ENCODE measurements around the gene SKI.

SKI gene

DNA sequence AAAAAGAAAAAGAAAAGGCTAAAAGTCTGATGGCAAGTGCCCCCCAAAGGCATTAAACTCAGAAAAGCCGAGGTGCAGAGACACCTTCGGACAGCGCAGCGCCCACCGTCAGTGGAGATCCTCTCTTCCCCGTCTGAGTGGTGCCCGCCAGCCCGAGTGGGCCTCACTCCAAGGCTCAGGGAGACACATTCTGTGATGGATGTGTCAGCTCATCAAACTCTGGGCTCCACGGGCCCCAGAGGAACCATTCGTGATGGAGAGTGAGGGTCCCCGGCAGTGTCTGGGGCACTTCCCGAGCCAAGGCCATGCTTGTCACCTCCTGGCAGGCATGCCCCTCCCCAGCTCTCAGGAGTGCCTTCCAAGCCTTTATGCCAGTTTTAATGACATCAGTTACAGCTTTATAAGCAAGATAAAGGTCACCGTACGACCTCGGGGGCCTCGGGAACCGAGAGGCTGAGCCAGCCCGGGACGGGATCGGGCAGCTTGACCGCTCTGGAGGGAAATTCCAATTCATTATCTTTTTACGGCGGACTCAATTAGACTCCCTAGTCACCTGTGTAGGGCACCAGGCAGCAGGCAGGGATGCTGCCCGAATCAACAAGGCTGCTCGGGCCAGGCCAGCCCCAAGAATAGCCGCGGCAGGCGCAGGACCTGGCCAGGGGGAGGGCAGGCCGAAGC is 113.7 kb downstream of the SKI start:
- no peaks in the 10 kb centered on the region for H3K4me1 ChIP-seq
- H3K9me3 ChIP-seq = no peaks in the 10 kb centered on the region
- no peak overlapping the region for H3K4me3 ChIP-seq
- no peaks in the 10 kb centered on the region for H3K27me3 ChIP-seq (ENCODE audit: low read depth)
- DNase-seq (ENCODE audit: low spot score in 2 of 2) = no peak
- H3K36me3 ChIP-seq (replicated peaks) = no peaks in the 10 kb centered on the region
- in situ Hi-C loops (cut with MboI; ENCODE audit: low sequenced_read_pairs) = no loop called here

DNA sequence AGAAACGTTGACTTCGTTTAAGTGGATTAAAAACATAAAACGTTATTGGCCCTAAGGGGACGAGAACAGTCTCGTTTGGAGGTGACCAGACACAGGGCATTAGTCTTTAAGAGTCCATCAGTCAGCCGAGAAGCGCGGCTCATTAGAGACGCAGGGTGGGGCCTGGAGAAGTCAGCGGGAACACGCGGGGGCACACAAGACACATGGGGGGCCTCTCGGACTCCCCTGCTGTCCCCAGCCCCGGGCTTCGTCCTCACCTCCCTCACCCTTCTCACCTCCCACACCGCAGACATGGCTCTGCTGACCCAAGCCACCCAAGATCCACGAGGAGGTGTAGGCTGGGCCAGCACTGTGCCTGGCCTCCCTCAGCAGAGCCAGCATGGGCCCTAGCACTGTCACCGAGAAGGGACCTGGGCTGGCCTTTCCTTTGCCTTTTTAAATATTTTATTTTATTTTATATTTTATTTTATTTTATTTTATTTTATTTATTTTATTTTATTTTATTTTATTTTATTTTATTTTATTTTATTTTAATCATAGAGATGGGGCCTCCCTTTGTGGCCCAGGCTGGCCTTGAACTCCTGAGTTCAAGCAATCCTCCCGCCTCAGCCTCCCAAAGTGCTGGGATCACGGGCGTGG is 114.4 kb downstream of the SKI start:
- Histone ChIP-seq H3K4me1 (no peaks in the 10 kb centered on the region), H3K4me3 (no peak overlapping the region), H3K27me3 (ENCODE audit: low read depth) (no peaks in the 10 kb centered on the region), H3K36me3 (replicated peaks) (no peaks in the 10 kb centered on the region), H3K9me3 (no peaks in the 10 kb centered on the region)
- no peak for DNase-seq (ENCODE audit: low spot score in 2 of 2)
- in situ Hi-C loops (cut with MboI; ENCODE audit: low sequenced_read_pairs) = no loop called here

DNA sequence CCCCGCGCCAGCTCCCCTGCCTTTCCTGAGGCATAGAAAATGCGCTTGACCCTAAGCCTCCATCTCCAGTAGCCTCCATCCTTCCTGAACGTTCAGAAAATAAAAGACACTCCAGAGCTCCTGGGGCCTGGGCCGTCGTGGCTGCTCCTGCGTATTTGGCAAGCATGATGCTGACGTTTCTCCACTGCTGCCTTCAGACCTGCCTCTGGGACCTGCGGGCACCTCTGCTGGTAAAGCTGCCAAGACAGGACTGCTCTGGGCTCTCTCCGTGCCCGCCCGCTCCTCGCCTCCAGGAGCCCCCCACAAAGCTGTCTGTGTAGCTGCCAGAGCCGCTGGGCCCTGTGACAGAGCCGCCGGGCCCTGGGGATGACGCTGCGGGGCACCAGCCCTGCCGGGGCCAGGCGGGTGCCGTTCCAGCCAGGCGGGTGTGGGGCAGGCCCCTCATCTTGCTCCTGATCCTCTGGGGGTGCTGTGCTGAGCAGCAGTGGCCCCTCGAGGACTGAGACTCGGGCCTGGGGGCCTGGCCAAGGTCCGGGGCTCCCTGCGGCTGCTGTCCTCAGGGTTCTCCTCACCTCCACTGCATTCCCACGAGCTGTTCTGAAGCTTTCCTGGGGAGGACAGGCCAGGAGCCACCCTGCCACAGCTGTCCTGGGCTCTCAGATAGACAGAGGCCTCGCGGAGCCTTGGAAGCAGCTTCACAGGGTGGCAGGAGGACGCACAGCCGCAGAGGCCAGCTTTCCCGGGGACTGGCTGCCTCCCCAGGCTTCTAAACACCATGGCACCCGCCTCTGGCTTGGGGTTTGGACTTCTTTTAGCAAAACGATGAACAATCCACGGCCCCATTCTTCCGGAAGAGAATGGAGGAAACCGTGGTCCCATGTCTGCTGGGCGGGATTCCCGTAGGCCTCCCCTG is 115.2 kb downstream of the SKI start:
- Histone ChIP-seq H3K4me1 (no peaks in the 10 kb centered on the region), H3K36me3 (replicated peaks) (no peaks in the 10 kb centered on the region), H3K9me3 (no peaks in the 10 kb centered on the region), H3K27me3 (ENCODE audit: low read depth) (no peaks in the 10 kb centered on the region), H3K4me3 (no peak overlapping the region)
- in situ Hi-C loops (cut with MboI; ENCODE audit: low sequenced_read_pairs) = no loop called here
- DNase-seq (ENCODE audit: low spot score in 2 of 2) = no peak

DNA sequence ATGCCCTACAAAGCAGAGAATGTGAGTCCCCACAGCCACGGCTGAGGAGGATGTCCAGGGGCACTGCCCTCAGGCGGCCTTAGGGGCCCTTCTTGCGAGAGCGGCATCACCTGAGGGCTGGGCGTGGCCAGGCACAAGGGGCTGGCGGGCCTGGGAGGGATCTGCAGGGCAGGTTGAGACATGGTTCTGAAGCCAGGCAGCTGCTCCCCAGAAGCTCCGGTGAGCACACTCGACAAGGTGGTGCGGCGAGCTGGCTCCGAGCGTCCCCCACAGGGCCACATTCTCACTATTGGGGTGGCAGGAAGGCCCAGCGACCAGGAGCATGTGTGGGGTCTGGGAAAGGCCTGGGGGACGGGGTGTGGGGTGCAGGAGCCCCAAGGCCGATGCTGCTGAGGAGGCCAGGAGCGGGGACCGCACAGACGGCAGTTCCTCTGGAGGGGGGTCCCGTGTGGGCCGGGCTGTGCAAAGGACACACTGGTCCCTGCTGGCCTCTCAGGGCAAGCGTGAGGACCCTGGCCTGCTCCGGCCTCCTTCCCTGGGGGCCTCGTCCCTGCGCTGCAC is 116.1 kb downstream of the SKI start:
- no peaks in the 10 kb centered on the region for H3K9me3 ChIP-seq
- no peak overlapping the region for H3K4me3 ChIP-seq
- no peaks in the 10 kb centered on the region for H3K4me1 ChIP-seq
- in situ Hi-C loops (cut with MboI; ENCODE audit: low sequenced_read_pairs) = no loop called here
- no peaks in the 10 kb centered on the region for H3K36me3 ChIP-seq (replicated peaks)
- no peaks in the 10 kb centered on the region for H3K27me3 ChIP-seq (ENCODE audit: low read depth)
- no peak for DNase-seq (ENCODE audit: low spot score in 2 of 2)

DNA sequence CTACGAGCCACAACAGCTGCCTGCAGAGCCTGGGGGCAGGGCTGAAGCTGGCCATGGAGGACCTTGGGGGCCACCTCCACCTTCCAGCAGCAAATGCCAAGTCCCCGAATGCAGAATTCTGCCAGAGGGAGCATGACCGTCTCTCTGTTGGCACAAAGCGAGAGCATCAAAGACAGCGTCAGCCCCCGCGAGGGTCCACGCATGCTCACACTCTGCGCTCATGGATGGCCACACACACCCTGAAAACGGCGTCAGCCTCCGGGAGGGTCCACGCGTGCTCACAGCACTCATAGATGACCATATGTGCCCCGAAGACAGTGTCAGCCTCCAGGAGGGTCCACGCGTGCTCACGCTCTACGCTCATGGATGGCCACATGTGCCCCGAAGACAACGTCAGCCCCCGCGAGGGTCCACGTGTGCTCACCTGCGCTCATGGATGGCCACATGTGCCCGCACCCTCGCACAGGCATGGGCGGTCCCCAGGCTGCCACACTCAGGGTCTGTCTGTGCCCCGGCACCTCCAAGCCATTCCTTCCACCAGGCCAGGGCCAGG is 116.7 kb downstream of the SKI start:
- DNase-seq (ENCODE audit: low spot score in 2 of 2) = no peak
- in situ Hi-C loops (cut with MboI; ENCODE audit: low sequenced_read_pairs) = no loop called here
- H3K27me3 ChIP-seq (ENCODE audit: low read depth) = no peaks in the 10 kb centered on the region
- H3K9me3 ChIP-seq = no peaks in the 10 kb centered on the region
- H3K4me1 ChIP-seq = no peaks in the 10 kb centered on the region
- H3K36me3 ChIP-seq (replicated peaks) = no peaks in the 10 kb centered on the region
- H3K4me3 ChIP-seq = no peak overlapping the region

DNA sequence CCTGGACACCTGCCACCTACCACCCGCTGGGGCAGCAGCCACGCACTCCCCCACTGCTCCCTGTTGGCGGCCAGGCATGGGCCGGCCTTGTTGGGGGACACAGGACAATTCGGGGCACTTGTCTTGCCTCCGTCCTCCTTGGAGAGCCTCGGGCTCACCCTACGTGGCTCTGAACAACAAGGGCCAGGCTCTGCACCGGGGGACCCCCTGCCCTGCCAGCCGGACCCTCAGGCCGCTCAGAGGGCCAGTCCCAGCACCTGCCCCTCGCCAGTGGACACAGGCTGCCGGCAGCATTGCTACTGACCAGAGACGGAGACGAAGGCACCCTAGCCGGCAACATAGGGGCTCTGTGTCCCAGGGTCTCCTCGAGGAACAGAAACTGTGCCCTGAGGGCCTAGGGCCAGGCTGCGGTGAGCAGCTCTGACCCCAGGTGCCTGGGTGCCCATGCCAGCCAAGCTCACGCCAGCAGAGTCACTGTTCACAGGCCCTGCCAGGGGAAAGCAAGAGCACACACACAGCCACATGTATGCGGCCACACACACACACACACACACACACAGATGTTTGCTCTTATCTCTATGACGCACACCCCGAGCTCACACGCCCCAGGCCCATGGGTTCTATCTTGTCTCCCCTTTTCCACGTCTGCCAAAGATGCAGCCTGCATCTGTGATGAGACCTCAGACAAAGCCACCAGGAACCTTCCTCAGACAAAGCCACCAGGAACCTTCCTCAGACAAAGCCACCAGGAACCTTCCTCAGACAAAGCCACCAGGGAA is 117.4 kb downstream of the SKI start:
- in situ Hi-C loops (cut with MboI; ENCODE audit: low sequenced_read_pairs) = no loop called here
- H3K27me3 ChIP-seq (ENCODE audit: low read depth) = no peaks in the 10 kb centered on the region
- H3K4me3 ChIP-seq = no peak overlapping the region
- H3K4me1 ChIP-seq = no peaks in the 10 kb centered on the region
- H3K9me3 ChIP-seq = no peaks in the 10 kb centered on the region
- H3K36me3 ChIP-seq (replicated peaks) = no peaks in the 10 kb centered on the region
- no peak for DNase-seq (ENCODE audit: low spot score in 2 of 2)

DNA sequence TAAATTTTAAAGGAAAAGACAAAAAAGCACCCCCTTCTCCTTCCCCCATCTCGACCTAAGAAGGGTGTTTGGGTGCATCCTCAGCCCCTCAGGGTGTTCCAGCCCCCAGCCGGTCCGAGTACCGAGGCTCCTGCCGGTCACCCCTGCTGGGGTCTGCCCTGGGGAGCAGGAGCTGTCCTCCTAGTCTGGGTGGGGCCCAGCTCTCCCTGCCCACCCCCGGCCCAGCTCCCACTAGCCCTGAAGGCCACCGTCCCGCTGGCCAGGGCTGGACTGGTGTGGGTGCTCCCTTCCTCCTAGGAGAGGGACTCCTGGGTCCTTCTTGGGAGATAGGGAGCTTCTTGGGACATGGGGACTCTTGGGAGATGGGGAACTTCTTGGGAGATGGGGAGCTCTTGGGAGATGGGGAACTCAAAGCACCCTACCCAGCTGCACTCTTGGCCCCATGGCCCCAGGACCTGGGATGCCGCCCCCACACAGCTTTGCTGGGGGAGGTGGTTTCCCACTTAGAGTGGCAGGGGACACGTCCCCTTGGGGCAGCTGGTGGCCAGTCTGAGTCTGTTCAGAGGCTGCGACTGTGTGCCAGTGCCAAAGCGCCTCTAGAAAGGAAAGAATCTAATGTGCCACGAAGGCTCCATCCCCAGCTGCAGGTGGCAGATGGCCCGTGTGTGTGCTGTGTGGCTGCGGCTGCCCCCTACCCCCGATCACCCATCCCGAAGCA is 118.7 kb downstream of the SKI start:
- Histone ChIP-seq H3K27me3 (ENCODE audit: low read depth) (no peaks in the 10 kb centered on the region), H3K9me3 (no peaks in the 10 kb centered on the region), H3K36me3 (replicated peaks) (no peaks in the 10 kb centered on the region), H3K4me1 (no peaks in the 10 kb centered on the region), H3K4me3 (no peak overlapping the region)
- no peak for DNase-seq (ENCODE audit: low spot score in 2 of 2)
- in situ Hi-C loops (cut with MboI; ENCODE audit: low sequenced_read_pairs) = no loop called here

DNA sequence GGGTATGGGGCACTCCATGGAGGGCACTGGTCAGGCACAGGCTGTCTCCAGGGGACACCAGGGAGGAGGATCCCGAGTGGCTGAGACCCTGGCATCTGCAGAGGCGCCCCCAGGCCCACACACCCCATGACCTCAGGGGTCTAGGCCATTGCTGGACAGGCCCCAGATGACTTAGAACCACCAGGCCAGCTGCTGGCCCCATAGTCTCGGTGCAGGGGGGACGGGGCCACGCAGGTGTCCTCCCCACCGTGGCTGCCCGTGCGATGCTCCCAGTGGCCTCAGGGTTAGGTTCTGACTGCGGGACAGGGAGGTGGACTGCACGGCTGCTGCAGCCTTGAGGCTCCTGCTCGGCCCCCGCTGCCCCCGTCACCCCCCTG is 119.3 kb downstream of the SKI start:
- Histone ChIP-seq H3K27me3 (ENCODE audit: low read depth) (no peaks in the 10 kb centered on the region), H3K9me3 (no peaks in the 10 kb centered on the region), H3K36me3 (replicated peaks) (no peaks in the 10 kb centered on the region), H3K4me3 (no peak overlapping the region), H3K4me1 (no peaks in the 10 kb centered on the region)
- in situ Hi-C loops (cut with MboI; ENCODE audit: low sequenced_read_pairs) = no loop called here
- DNase-seq (ENCODE audit: low spot score in 2 of 2) = no peak

DNA sequence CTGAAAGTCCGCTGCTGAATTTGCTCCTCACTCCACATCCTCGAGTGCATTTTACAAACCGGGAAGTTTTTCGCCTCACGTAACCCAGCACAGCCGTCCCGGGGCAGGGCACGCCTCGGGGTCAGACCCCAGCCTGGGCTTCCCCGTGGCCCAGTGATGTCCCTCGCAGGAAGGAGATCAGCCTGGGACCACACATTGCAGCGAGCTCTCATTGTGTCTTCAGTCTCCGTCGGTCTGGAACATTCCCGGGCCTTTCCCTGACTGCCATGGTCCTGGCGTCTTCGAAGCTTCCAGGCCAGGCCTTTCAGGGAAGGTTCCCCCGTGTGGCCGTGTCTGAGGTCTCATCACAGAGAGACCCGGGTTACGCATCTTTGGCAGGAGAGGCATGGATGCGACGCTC is 119.8 kb downstream of the SKI start:
- Histone ChIP-seq H3K4me3 (no peak overlapping the region), H3K36me3 (replicated peaks) (no peaks in the 10 kb centered on the region), H3K9me3 (no peaks in the 10 kb centered on the region), H3K4me1 (no peaks in the 10 kb centered on the region), H3K27me3 (ENCODE audit: low read depth) (no peaks in the 10 kb centered on the region)
- no peak for DNase-seq (ENCODE audit: low spot score in 2 of 2)
- in situ Hi-C loops (cut with MboI; ENCODE audit: low sequenced_read_pairs) = no loop called here

DNA sequence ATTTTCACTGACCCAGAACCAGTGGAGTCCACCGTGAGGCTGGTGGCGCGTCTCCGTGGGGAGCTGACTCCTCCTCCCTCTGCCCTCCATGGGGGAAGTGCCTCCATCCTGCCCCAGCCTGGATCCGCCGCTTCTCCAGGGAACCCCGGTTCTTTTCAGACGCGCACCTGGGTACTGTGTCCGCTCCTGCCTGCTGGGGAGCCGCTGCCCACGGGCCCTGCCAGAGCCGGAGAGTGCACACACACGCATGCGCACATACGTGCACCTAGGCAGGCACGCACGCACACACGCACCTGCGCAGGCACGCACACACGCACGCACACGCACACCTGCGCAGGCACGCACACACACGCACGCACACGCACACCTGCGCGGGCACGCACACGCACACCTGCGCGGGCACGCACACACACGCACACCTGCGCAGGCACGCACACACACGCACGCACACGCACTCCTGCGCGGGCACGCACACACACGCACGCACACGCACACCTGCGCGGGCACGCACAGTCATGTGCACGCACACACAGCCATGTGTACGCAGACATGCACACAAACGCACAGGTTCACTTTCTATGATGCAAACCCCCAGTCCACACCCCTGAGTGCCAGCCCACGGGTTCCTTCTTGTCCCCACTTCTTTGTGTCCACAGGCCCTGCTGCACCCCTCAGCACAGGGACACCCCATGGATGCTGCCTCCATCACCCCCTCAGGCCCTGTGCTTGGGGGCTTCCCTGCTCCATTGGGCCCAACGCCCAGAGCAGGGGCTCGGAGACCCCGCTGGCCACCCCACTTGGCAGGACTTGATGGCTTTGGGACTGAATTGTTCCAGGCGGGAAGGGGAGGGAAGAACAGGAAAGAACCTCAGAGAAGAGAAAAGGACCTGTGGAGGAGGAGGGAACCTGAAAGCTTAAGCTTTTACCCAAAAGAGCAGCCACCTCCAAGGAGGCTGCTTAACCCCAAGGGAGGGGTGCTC is 120.5 kb downstream of the SKI start:
- H3K27me3 ChIP-seq (ENCODE audit: low read depth) = no peaks in the 10 kb centered on the region

DNA sequence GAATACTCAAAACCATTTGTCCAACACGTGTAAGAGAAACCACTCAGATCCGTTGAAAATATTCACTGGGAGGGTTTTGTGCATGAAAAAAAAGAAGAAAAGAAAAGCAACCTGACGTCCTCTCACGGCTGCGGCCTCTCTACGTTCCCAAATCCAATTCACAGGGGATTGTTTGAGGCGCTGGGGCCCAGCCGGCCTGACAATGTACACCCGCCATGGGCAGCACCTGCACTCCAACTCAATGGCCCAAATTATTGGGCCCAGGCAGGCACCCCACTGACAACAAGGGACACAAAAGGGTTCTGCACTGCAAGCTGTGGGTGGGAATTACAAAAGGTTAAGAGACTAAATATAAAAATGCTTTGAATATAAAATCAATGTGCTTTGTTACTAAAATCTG is 121.7 kb downstream of the SKI start:
- Histone ChIP-seq H3K36me3 (replicated peaks) (no peaks in the 10 kb centered on the region), H3K9me3 (no peaks in the 10 kb centered on the region), H3K4me3 (no peak overlapping the region), H3K4me1 (no peaks in the 10 kb centered on the region), H3K27me3 (ENCODE audit: low read depth) (no peaks in the 10 kb centered on the region)
- no peak for DNase-seq (ENCODE audit: low spot score in 2 of 2)
- in situ Hi-C loops (cut with MboI; ENCODE audit: low sequenced_read_pairs) = no loop called here

More for the DNA sequence above, 120.5 kb downstream of the SKI start:
- H3K4me1 ChIP-seq = no peaks in the 10 kb centered on the region
- H3K9me3 ChIP-seq = no peaks in the 10 kb centered on the region
- no peak overlapping the region for H3K4me3 ChIP-seq
- in situ Hi-C loops (cut with MboI; ENCODE audit: low sequenced_read_pairs) = no loop called here
- DNase-seq (ENCODE audit: low spot score in 2 of 2) = no peak
- no peaks in the 10 kb centered on the region for H3K36me3 ChIP-seq (replicated peaks)

DNA sequence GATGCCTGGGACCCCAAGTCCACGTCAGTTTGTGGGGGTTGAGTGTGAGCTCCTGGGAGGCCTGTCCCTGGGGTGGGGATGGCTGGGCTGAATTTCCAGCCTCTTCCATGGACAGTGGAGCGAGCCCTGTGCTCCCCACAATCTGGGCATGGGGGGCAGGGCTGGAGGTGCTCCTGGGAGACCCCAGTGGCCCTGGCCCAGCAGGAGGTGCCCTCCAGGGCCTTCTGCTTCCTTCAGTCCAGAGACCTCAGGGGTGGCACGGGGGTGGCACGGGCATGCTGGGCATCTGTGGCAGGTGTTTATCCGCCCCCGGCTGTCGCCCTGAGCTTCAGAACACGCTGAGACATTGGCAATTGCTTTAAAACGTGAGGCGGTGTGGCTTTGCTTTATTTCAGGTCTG is 122.4 kb downstream of the SKI start:
- Histone ChIP-seq H3K27me3 (ENCODE audit: low read depth) (no peaks in the 10 kb centered on the region), H3K4me3 (no peak overlapping the region), H3K36me3 (replicated peaks) (no peaks in the 10 kb centered on the region), H3K9me3 (no peaks in the 10 kb centered on the region), H3K4me1 (no peaks in the 10 kb centered on the region)
- DNase-seq (ENCODE audit: low spot score in 2 of 2) = no peak
- in situ Hi-C loops (cut with MboI; ENCODE audit: low sequenced_read_pairs) = no loop called here
